Inferior parietal cortex (tissue), 1 donor: ENCODE results near the gene MLPH.
"Not testable (repeated sequence)": the region's sequence is repeated elsewhere in the genome, so short reads cannot be mapped to it uniquely, and the experiment has no call there.

Experiments used
- DNase-seq: peaks from one replicate; pipeline ENCODE4 v3.0.0-alpha.2; 2016; ENCODE audit errors: extremely low spot score

The MLPH gene

DNA sequence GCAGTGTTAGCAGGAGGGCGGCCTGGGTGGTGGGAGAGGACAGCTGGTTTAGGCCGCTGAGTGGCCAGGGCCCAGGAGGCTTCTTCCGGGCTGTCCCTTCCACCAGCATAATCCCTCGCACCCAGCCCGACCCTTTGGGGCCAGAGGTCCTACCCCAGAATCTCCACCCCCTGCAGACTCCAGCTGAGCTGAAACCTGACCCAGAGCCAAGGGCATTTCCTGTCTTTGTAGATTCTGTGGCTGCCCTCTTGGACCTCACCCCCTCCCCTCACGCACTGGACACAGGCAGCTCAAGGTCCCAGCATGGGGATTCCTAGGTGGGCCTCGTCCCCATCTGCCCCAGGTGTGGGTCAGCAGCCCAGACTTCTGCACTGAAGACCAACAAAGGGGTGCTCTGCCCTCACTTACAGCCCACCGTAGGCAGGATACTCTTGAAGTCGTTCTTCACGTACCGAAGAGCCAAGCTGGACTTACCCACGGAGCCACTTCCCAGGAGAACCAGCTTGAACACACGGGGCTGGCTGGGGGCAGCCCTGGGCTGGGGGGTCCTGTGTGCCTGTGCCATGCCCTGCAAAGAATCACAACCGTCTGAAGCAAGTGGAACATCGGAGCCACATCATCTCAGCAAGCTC is 98.7 kb downstream of the MLPH start:
- DNase-seq, result no peak

DNA sequence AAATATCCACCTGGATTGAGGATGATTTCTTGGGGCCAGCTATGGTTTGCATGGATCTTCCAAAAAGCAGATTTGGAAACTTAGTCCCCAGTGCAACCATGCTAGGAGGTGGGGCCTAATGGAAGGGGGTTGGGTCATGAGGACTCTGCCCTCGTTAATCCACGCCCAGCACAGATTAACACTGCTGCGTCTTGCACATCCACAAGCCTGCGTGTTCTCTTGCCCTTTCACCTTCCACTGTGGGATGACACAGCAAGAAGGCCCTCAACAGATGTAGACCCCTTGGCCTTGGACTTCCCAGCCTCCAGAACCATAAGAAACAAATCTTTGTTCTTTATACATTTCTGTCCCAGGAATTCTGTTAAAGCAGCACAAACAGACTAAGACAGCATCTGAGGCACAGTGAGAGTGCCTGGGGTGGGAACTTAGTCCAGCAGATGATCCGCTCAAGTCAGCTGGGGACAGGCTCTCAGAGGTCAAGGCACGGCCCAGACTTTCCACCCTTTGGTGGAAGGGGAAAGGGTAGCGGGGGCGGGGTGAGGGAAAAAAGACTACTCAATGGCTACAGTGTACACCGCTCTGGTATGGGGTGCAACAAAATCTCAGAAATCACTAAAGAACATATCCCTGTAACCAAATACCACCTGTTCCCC is 101.1 kb downstream of the MLPH start:
- no peak for DNase-seq

DNA sequence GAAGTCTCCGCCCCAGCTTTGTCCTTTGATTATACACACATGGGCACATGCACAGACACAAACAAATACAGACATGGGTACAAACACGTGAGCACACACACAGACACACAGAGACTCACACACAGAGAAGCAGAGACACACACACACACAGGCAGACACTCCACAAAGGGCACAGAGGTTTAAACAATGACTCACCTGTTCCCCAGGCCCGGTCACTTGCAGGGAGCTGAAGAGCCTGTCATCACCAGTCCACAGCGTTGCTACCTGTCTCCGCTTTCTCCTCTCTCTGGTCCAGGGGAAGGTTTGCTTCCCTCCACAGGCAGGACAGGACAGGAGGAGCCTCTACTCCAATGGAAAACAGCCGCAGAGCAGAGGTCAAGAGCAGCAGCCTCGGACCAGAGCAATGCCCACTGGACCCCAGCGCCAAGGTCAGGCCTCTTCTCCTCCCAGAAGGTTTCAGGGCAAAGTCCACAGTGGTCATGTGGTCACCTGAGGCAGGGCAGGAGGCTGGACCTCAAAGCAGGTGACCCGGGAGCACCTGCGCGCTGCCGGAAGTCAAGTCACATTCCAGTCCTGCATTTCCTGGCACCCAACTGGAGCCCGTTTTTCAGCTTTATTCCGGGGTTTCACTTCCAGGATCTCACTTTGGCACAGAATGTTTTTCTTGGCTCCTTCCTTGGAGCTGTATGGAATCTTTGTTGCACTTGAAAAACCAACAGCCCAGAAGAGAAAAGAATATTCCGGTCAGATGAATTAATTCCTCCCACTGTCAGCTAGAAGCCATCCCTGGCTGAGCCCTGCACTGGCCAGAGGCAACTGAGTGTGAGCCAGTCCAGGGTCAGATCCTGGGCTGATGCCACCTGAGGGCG is 103.5 kb downstream of the MLPH start, which contains the start of gene RAB17:
RAB17 (minus strand) TSS at position 463 of the 869 bp plus-strand sequence. CDS start 4,580 bp downstream, outside the sequence.
- no peak for DNase-seq

DNA sequence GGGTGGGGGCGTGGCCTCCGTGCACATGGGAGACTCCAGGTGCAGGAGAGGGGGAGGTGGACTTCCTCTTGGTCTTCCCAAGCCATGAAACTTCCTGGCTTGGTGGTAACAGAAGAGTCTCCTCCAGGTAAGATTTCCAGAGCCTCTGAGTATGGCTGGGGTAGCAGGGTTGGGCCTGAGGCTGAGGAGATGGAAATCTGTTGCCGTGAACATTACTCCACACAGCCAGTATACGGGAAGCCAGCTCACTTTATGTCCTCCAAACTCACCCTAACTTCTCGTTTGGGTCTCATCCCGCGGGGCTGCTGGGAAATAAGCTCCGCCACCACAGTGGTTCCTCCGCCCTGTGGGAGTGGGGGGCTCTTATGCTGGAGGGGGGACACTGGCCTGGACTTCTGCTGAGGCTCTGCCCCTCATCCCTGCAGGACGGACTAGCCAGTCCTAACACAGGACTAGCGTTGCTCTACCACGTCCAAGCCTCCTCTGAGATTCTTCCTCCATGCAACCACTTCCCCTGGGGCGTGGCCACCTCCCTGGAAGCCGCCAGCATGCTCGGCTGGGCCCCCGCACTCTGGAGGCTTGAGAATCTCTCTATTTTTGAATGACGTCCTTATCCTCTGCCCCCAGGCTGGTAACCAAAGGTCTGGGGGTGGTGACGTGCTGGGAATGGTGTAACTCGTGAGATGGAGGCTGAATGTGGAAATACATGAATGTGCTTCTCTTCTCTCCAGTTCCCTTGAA is 104.3 kb downstream of the MLPH start:
- no peak for DNase-seq

DNA sequence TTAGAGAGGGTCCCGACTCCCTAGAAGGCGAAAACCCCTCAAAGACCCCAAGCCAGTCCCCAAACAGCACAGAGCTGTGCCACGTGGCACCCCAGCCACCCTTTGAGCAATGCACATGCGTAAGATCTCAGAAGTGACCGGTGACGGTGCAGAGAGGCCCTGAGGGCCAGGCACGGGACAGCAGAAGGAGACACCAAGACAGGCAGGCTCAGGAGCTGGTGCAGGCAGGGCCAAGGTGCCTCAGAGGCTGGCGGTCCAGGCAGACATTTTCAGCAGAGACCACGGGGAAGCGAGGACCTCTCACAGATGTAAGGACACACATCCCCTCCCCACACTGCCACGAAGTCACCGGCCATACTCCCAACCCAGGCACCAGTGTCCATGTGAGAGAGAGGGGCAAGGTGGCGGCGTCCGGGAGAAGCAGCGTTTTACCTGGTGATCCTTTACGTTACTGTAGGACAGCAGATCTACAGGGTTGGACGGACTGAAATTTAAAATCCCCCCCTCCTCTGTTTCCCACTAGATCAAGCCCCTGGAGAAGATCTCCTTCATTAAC is 105.5 kb downstream of the MLPH start:
- no peak for DNase-seq

DNA sequence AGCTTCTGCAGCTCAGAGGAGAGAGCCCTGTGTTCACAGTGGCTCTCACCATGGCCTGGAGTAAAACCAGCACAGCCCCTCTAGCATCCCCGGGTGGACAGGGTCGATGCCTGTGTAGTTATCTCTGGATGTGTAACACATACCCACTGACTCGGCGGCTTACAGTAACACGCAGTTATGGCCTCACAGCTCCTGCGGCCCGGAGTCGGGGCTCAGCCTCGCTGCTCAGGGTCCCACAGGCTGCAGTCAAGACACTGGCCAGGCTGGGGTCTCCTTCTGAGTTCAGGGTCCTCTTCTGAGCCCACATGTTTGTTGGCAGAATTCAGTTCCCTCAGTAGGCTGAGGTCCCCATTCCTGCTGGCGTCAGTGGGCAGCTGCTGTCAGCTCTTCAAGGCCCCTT is 106.0 kb downstream of the MLPH start:
- DNase-seq, result no peak

DNA sequence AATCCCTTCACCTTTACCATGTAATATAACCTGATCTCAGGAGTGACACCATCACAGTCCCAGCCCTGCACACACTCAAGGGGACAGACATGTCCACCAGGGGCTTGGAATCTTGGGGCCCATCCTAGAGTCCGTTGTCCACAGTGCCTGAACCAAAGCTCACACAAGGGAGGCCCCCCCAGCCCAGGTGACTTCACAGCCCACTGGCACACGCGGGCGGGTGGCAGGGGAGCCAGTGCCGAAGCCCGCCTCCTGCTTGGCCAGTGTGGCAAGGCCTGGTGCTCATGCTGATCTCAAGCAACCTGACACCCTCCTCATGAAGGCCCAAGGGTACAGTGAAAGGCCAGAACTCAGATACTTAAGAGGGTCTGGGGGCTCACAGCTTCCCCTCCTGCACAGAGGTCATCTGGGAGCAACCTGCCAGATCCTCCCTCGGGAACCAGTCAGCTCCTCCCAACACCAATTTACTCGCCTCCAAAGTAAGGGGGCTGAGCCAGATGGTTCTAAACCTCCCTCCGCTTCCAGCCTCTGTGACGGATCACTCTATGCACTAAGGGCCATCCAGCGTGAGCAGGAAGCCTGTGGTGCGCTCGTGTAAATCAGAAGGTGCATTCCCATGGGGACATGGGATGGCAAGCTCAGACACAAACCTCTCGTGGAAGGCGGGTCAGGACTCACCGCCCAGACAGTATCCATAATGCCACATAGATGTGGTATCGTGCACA is 106.7 kb downstream of the MLPH start:
- DNase-seq, result no peak

DNA sequence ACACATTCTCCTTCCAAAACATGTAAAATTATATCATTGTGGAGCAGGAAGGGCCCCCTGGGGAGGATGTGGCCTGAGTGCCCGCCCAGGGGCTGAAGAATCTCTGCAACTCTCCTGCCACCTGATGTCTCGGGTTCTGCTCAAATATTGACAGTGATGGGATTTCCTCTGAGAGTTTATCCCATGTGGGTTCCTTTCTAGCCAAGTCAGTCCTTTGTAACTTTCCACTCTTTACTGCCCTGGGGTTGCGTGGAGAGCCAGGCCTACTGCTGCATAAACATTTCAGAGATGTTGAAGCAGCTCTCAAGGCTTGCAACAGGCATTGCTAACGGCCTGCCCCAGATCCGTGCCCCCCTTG is 107.4 kb downstream of the MLPH start:
- no peak for DNase-seq

DNA sequence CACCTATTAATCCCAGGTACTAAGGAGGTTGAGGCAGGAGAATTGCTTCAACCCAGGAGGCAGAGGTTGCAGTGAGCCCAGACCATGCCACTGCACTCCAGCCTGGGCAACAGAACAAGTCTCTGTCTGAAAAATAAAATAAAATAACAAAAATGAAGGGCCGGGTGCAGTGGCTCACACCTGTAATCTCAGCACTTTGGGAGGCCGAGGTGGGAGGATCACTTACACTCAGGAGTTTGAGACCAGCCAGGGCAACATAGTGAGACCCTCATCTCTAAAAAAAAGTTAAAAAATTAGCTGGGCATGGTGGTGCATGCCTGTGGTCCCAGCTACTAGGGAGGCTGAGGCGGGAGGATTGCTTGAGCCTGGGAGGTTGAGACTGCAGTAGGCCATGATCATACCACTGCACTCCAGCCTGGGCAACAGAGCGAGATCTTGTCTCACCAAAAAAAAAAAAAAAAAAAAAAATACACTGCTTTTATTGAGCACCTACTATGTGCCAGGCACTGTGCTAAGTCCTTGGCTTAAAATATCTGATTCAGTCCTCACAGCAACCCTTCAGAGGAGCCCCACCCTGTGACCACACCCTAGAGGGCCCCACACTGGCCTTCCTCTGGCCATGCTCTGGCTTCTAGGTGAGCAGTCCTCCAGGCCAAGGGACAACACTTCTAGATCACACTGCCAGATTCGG is 108.9 kb downstream of the MLPH start:
- DNase-seq, result not testable (repeated sequence)

DNA sequence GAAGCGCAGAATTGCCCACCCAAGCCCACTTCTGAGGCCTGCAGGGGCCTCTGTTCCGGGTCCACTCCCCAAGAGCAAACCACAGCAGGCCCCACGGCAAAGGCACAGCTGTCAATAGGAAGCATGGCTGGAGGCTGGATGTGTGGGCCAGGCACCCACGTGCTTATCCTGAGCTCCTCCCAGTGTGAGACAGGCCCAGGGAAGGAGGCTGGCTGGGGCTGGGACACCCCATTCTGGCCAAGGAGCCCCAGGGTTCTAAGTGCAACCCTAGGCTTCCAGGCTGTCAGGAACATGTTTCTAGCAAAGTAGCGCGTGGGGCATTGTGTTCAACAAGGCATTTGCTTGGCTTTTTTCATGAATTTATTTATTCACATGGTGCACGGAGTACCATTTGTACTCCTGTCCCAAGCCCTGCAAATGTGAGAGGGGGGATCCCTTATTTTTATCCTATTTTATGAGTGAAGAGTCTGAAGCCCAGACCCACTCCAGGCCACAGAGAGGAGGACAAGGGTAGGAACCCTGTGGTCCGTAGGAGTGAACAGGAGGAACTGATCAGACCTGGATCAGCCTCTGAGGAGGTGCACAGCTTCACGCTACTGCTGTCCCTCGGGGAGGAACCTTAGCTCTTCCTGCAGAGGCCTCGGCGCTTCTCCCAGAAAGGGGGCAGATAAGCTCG is 109.6 kb downstream of the MLPH start:
- no peak for DNase-seq

DNA sequence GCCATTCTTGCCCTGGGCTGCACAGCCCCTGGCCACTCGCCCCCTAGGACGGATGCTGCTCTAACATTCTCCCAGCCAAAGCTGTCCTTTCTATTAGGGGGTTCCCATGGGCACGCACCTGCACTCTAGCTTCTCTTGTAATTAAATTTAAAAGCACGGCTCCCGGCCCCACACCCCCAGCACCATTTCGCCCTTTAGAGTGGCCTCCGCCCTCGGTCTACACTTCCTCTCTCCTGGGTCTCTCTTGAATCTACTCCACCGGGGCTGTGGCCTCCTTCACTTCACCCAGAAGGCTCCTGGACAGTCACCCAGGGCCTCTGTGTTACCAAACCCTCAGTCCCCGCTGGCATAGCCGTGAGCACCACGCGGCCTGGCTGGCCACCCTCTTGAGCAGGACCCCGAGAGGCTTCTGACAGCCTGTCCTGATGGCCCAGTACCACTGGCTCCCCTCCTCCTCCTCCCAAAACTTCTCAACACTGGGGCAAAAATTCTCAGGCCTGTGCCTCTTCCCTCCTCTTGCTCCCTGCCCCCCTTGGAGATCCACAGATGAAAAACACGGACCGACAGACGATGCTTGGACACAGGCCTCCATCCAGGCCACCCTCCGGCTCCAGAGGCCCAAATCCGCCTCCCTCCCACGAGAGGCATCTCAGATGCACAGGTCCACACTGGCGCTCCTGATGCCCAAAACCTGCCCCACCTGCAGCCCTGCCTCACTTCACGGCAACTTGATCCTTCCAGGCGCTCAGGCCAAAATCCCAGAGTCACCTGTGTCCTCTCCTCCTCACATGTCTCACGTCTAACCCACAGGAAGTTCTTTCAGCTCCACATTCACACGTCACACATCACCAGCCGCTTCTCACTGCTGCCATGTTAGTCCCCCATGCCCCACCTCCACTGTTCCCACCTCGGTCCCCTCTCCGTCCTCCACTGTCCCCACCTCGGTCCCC is 110.4 kb downstream of the MLPH start:
- DNase-seq, result no peak

DNA sequence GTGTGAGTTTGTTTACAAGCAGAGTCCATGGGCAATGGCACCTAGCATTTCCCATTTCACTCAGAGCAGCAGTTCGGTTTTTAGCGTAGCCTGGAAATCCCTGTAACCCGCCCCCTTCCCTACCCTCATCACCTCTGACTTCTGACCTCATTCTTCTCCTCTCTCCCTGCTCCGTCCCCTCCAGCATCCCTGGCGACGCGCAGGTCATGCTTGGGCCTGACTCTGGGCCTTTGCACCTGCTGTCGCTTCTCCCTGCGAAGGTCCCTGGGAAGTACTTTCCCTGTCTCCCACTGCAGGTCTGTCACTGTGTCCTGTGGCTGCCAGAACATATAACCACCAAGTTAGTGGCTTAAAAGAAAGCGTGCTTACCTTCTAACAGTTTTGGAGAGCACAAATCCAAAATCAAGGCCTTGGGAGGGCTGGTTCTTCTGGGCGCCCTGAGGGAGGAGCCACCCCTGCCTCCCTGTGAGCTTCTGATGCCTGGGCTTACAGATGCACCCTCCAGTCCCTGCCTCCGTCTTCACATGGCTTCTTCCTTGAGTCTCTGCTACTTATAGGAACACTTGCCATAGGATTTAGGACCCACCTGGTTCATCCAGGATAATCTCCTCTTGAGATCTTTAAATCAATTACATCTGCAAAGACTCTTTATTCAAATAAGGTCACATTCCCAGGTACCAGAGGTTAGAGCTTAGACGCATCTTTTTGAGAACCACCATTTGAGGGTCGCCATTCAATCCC is 111.6 kb downstream of the MLPH start:
- no peak for DNase-seq

DNA sequence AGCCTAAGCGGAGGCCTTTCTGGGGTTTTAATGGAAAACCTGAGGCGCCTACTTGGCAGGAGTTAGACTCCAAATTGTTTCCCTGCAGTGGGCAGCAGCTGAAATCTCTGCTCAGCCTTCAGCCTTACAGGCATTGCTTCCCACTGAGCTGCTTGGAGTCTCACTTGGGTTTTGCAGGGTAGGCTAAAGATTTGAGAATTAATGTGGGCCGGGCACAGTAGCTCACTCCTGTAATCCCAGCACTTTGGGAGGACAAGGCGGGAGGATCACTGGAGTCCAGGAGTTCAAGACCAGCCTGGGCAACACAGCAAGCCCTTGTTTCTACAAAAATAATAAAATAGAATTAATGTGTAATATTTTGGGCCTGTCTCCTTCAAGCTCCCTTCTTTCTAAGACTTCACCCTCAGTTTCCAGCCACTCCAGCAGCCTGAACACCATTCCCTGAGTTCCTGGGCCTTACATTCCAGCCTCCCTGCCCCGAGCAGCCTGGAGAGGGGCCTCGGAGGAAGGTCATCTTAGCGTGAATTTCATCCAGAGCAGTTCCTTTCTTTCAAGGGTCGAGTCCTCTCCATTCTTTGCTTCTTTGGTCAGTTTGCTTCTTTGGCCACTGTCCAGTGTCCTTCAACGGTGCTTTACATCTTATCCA is 112.5 kb downstream of the MLPH start:
- no peak for DNase-seq

DNA sequence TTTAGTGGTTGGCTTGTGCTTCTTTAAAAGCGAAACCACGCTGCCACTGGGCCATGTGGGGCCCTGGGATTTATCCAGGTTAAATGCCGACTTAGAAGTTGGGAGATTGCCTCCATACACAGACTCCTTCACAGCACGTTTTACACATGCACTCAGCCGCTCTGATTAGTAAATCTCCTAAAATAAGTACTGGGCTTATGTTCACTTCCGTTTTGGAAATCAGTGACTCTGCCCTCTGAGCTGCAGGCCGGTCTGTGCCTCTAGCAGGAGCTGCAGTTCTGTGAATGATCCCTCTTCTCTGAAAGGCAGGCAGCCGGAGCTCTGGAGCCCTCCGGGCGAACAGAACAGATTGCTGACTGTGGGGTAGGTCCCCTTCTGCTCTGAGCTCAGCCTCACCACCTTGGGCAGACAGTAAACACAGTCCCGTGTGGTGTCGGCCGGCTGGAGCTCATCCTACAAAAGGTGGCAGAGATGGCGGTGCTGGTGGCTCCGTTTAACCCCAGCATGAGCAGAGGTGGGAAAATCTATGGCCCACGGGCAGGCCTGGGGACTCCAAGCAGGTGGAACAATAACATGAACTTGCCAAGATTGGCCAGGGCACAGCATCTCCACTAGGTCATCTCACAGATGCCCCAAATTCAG is 113.3 kb downstream of the MLPH start:
- no peak for DNase-seq

DNA sequence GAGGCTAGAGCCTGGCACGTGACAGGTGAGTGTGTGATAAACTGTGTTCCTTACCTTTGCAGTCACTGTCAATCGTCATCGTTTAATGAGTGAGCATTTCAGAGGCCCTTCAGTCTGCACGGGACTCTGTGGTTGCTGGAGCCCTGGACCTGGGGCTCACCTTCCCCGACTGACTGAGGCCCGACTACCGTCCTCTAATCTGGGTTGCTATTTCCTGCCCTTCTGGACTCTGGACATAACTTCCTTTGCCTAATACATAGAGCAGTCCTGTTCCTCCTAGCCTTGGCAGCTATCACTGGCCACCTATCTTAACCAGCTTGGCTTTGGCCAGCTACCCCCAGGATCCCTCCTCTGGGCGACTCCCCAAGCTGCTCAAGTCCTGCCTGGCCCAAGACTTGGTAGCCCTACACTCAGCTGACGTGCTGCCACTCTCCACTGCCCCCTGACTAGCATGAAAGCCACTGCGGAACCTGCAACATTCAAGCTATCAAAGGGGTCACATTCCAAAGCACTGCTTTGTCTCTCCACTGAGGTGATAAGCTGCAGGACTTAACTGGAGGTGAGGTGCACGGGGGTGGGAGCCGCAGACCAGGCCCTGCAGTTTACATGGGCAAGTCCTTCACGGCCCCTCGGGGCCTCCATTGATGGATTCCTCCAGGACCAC is 114.5 kb downstream of the MLPH start:
- no peak for DNase-seq

DNA sequence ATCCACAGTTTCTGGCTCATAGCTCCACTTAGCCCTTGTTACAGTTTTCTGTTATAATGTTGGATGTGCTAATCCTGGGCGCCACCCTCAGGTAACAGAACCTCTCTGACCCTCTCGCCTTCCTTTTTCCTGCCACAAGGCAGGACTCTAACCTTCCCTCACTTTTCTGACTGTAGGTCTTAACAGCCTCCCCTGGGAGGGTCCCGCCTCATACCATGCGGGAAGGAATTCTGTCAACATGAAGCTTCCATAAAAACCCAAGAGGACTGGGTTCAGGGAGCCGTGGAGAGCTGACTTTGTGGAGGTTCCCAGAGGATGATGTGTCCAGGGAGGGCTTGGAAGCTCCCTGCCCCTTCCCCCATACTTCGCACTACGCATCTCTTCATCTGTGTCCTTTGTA is 115.4 kb downstream of the MLPH start:
- DNase-seq, result no peak
